Activated CD8-positive, alpha-beta T cell treated with anti-CD3 and anti-CD28 coated beads, Interleukin-2, amount 10 ng/mL, durations not matched to agents 7 days and 5 days (primary cell): ENCODE measurements around the gene MYMX. TPM values are rescaled to one million over a fixed set of nuclear protein-coding genes. Genes with fewer than 3 reads are reported as not detected.

Source experiments
- ATAC-seq: fragments of 150-1000 bp; cut with Tn5 transposase; one replicate; pipeline ENCODE4 v1.10.0; 2021; ENCODE audit warnings: moderate library complexity
- CTCF ChIA-PET: fragments of 350-600 bp; sonication (Branson Sonifier 250); formaldehyde crosslinking; loops from one replicate; lab custom pipeline; 2021; ENCODE audit warnings: antibody characterized with exemption; lab: Charles Lee
- POLR2A ChIA-PET: fragments of 350-600 bp; sonication (Branson Sonifier 250); formaldehyde crosslinking; loops from one replicate; lab custom pipeline; 2021; ENCODE audit warnings: antibody characterized with exemption; lab: Charles Lee
- DNase-seq: peaks from one replicate; pipeline ENCODE4 v3.0.0-alpha.2; 2020
- H3K27ac Mint-ChIP-seq: one replicate; pipeline ENCODE4 v1.8.0; 2021; ENCODE audit warnings: mild to moderate bottlenecking, mixed read lengths
- H3K27me3 Mint-ChIP-seq: one replicate; pipeline ENCODE4 v1.8.0; 2021; ENCODE audit warnings: low read depth, mixed read lengths
- H3K36me3 Mint-ChIP-seq: one replicate; pipeline ENCODE4 v1.8.0; 2021; ENCODE audit warnings: low read depth, mixed read lengths
- H3K4me1 Mint-ChIP-seq: one replicate; pipeline ENCODE4 v1.8.0; 2021; ENCODE audit warnings: low read depth, mixed read lengths
- H3K4me3 Mint-ChIP-seq: one replicate; pipeline ENCODE4 v1.8.0; 2021; ENCODE audit warnings: mild to moderate bottlenecking, mixed read lengths
- H3K9me3 Mint-ChIP-seq: one replicate; pipeline ENCODE4 v1.8.0; 2022; ENCODE audit warnings: mixed read lengths; ENCODE audit not compliant: insufficient read depth
- total RNA-seq, 2 experiments: library from RNA; stranded (reverse); gene quantifications; one replicate each; pipeline ENCODE4 v1.2.3, GENCODE V29; 2021

Gene MYMX
- total RNA-seq, 2 experiments from 2014 or later: not detected

DNA sequence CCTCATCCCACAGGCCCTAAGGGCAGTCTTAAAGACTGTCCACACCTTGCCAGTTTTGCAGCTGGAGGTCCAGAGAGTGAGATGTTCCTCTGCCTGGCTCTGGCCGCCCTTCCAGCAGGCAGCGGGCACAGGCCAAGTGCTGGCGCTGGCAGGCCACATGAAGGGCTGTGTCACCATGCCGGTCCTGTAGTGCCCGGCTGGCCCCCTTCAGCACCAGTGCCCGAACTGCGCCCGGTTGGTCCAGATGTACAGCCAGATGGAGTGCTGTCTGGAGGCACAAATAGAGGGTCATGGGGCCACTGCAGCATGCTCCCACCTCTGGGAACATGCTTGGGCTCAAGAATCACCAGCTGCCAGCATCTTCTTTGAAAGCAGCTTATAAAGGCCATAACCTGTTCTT is 44.9 kb downstream of the MYMX start:
- H3K27me3 Mint-ChIP-seq: no peaks in the 10 kb centered on the region
- no peak overlapping the region for H3K27ac Mint-ChIP-seq
- no peak for ATAC-seq
- ChIA-PET CTCF (interaction anchor here (0.7 to 2.2 kb wide), 5 partner anchors 8 to 78 kb away, joined by 3 to 11 read pairs (median 4); partner anchors contain the start of gene AARS2), POLR2A (interaction anchor here (1.3 to 5.4 kb wide), 3 partner anchors 11 to 15 kb away, joined by 3 to 81 read pairs (median 4); partner anchors contain the start of gene HSP90AB1)
- H3K4me1 Mint-ChIP-seq: peaks cover 55% of the 10 kb centered on the region
- no peak for DNase-seq
- H3K9me3 Mint-ChIP-seq: no peaks in the 10 kb centered on the region
- no peak overlapping the region for H3K4me3 Mint-ChIP-seq
- H3K36me3 Mint-ChIP-seq: peaks cover 44% of the 10 kb centered on the region

GRCh38 chr6:44262467-44263353 is 46.0 kb downstream of the MYMX start:
- no peaks in the 10 kb centered on the region for H3K9me3 Mint-ChIP-seq

GRCh38 chr6:44263354-44264100 is 46.8 kb downstream of the MYMX start:
- DNase-seq (no peak), ATAC-seq (peak; percentile 11)
- Mint-ChIP-seq H3K9me3 (no peaks in the 10 kb centered on the region), H3K4me3 (peak overlapping the region; percentile 98), H3K27me3 (no peaks in the 10 kb centered on the region), H3K4me1 (peaks cover 55% of the 10 kb centered on the region), H3K27ac (peak overlapping the region; percentile 96), H3K36me3 (peaks cover 37% of the 10 kb centered on the region)
- ChIA-PET POLR2A (interaction anchor here (0.8 to 5.4 kb wide), 4 partner anchors 9 to 49 kb away, joined by 3 to 81 read pairs (median 4); partner anchors contain the start of genes AARS2 and HSP90AB1), CTCF (interaction anchor here (1.0 to 7.4 kb wide), 11 partner anchors 9 to 91 kb away, joined by 3 to 137 read pairs (median 7); partner anchors contain the start of genes AARS2 and HSP90AB1)

More at GRCh38 chr6:44262467-44263353, 46.0 kb downstream of the MYMX start:
- H3K4me3 Mint-ChIP-seq: peak overlapping the region; percentile 98
- POLR2A ChIA-PET: interaction anchor here (0.8 to 5.4 kb wide), 6 partner anchors 9 to 633 kb away, joined by 3 to 81 read pairs (median 4); partner anchors contain the start of genes AARS2, GTPBP2 and HSP90AB1
- H3K4me1 Mint-ChIP-seq: peaks cover 60% of the 10 kb centered on the region
- DNase-seq (no peak), ATAC-seq (peak; percentile 3)
- peaks cover 43% of the 10 kb centered on the region for H3K36me3 Mint-ChIP-seq
- peak overlapping the region; percentile 96 for H3K27ac Mint-ChIP-seq
- CTCF ChIA-PET: interaction anchor here (0.9 to 2.2 kb wide), 7 partner anchors 9 to 77 kb away, joined by 3 to 11 read pairs (median 4); partner anchors contain the start of gene AARS2
- H3K27me3 Mint-ChIP-seq: no peaks in the 10 kb centered on the region

DNA sequence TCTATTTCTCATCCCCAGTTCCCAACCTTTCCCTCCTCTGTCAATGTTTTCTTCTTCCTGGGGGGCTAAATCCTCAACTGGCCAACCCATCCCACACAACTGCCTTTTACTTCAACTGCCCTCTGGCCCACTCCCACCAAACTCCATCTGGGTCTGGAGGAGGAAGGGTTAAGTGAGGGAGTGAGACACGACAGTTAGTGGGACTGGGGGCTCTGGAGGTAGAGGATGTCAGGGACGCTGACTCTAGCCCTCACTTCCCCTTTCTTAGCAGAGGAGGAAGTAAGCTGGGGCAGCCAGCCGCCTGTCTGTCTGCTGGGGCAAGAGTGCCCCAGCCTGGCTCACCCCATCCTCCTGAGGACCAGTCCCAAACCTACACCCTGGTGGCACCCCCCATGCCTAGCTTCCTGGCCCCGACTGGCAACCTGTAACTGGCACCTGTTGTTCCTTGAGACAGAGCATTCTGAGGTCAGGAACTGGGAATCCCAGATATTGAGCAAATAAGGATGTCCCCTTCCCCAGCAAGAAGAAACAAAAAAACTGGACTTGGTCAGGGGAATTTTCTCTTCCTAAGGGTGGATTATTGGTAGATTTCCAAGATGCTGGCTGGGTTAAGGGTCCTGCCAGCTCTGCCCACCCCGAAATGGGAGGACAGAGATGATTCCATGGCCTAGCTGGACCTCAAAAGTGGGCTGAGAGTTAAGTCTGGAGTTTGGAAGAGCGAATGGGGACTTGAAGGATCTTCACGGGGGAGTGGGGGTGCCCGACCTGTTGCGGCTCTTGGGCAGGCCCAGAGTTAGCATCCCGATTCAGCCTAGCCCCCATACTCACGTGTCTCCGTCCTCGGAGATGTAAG is 47.7 kb downstream of the MYMX start:
- ChIA-PET POLR2A (interaction anchor here (0.7 to 5.4 kb wide), 3 partner anchors 10 to 141 kb away, joined by 3 to 81 read pairs (median 4); partner anchors contain the start of gene HSP90AB1), CTCF (interaction anchor here (0.7 to 7.4 kb wide), 13 partner anchors 8 to 92 kb away, joined by 3 to 137 read pairs (median 4); partner anchors contain the start of genes AARS2 and HSP90AB1)
- ATAC-seq (peak; percentile 38), DNase-seq (peak; percentile 57)
- Mint-ChIP-seq H3K36me3 (peaks cover 33% of the 10 kb centered on the region), H3K9me3 (no peaks in the 10 kb centered on the region), H3K27ac (peak overlapping the region; percentile 96), H3K27me3 (peaks cover 8% of the 10 kb centered on the region), H3K4me1 (peaks cover 56% of the 10 kb centered on the region), H3K4me3 (peak overlapping the region; percentile 98)

GRCh38 chr6:44265007-44265721 is 48.4 kb downstream of the MYMX start, which contains the start of gene NFKBIE:
TSS of gene NFKBIE (minus strand) at chr6:44265551. CDS start at chr6:44265346, 205 bp downstream.
- ATAC-seq: peak; percentile 73
- peak; percentile 91 for DNase-seq
- H3K36me3 Mint-ChIP-seq: peaks cover 26% of the 10 kb centered on the region
- peak within 1 kb of the TSS; percentile 98 for H3K4me3 Mint-ChIP-seq
- H3K4me1 Mint-ChIP-seq: peaks cover 63% of the 10 kb centered on the region
- H3K27me3 Mint-ChIP-seq: peaks cover 15% of the 10 kb centered on the region
- no peaks in the 10 kb centered on the region for H3K9me3 Mint-ChIP-seq
- ChIA-PET CTCF (interaction anchor here (0.7 to 7.4 kb wide), 14 partner anchors 9 to 92 kb away, joined by 3 to 137 read pairs (median 8); partner anchors contain the start of genes AARS2, HSP90AB1 and SPATS1), POLR2A (interaction anchor here (5.4 kb wide), 1 partner anchor 18 kb away, joined by 81 read pairs; the partner anchor contains the start of gene HSP90AB1)
- H3K27ac Mint-ChIP-seq: peak within 1 kb of the TSS; percentile 96

- DNase-seq (no peak), ATAC-seq (no peak)
- H3K36me3 Mint-ChIP-seq: peaks cover 24% of the 10 kb centered on the region
- CTCF ChIA-PET: interaction anchor here (1.3 to 7.4 kb wide), 5 partner anchors 20 to 78 kb away, joined by 3 to 137 read pairs (median 49); partner anchors contain the start of genes AARS2 and SPATS1
- peaks cover 63% of the 10 kb centered on the region for H3K4me1 Mint-ChIP-seq
- no peaks in the 10 kb centered on the region for H3K9me3 Mint-ChIP-seq
- peak overlapping the region; percentile 95 for H3K27ac Mint-ChIP-seq
- POLR2A ChIA-PET: interaction anchor here (5.4 kb wide), 1 partner anchor 19 kb away, joined by 81 read pairs; the partner anchor contains the start of gene HSP90AB1
- peak overlapping the region; percentile 98 for H3K4me3 Mint-ChIP-seq
- peaks cover 16% of the 10 kb centered on the region for H3K27me3 Mint-ChIP-seq
These were observed 49.1 kb downstream of the MYMX start for GRCh38 chr6:44265722-44266233.

DNA sequence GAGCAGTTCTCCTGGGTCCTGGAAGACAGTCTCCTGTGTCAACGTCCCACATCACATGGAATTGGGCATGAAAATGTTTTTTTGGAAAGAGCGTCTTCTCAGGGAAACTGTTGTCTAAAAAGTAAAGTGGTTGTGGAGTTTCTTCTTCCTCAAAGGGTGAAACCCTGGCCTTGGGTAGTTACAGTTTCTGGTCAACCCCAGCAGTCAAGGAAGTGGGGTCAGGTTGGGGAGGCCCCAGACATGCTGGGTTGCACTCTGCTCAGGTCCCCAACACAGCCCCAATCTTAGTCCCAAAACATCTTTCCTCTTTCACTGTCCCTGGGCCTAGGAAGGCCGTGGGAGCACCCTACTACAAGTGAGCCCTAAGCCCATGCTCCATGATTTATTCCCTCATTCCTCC is 49.6 kb downstream of the MYMX start:
- POLR2A ChIA-PET: no interaction called here
- ATAC-seq: no peak
- Mint-ChIP-seq H3K36me3 (peaks cover 19% of the 10 kb centered on the region), H3K4me1 (peaks cover 61% of the 10 kb centered on the region), H3K27ac (peak overlapping the region; percentile 70), H3K4me3 (peak overlapping the region; percentile 98), H3K27me3 (peaks cover 21% of the 10 kb centered on the region), H3K9me3 (no peaks in the 10 kb centered on the region)
- CTCF ChIA-PET: interaction anchor here (1.3 to 7.4 kb wide), 10 partner anchors 10 to 190 kb away, joined by 3 to 137 read pairs (median 16); partner anchors contain the start of genes AARS2, SLC29A1, SLC35B2 and SPATS1
- DNase-seq: no peak

DNA sequence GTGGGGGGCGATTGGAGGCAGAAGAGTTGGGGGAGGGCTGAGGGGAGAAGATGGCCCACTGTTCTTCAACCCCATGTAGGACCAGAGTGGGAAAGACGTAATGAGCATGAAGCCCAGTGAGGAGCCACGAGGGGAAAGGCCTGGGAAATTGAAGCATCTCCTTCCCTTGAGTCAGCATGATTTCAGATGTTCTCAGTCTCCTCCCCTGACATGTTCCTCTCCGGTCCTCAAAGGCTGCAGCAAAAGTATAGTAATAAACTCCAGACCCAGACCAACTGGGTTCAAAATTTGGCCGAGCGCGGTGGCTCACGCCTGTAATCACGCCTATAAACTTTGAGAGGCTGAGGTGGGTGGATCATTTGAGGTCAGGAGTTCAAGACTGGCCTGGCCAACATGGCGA is 50.5 kb downstream of the MYMX start:
- Mint-ChIP-seq H3K27me3 (peaks cover 29% of the 10 kb centered on the region), H3K4me3 (no peak overlapping the region), H3K27ac (peak overlapping the region; percentile 52), H3K9me3 (no peaks in the 10 kb centered on the region), H3K36me3 (peaks cover 19% of the 10 kb centered on the region), H3K4me1 (peaks cover 58% of the 10 kb centered on the region)
- DNase-seq (no peak), ATAC-seq (no peak)
- ChIA-PET POLR2A (interaction anchor here (1.0 kb wide), 1 partner anchor 67 kb away, joined by 3 read pairs; no protein-coding TSS in a partner anchor), CTCF (interaction anchor here (1.1 to 7.4 kb wide), 15 partner anchors 11 to 189 kb away, joined by 3 to 137 read pairs (median 9); partner anchors contain the start of genes AARS2, HSP90AB1, SLC29A1 and SLC35B2)
